ENCODE data around the gene SPOUT1. TPM values are rescaled to one million over a fixed set of nuclear protein-coding genes. Genes with fewer than 3 reads are reported as not detected.
"Not testable (repeated sequence)": the region's sequence is repeated elsewhere in the genome, so short reads cannot be mapped to it uniquely, and the experiment has no call there.

The SPOUT1 gene
- total RNA-seq, 1 experiment from 2014 or later = 70.4 TPM

DNA sequence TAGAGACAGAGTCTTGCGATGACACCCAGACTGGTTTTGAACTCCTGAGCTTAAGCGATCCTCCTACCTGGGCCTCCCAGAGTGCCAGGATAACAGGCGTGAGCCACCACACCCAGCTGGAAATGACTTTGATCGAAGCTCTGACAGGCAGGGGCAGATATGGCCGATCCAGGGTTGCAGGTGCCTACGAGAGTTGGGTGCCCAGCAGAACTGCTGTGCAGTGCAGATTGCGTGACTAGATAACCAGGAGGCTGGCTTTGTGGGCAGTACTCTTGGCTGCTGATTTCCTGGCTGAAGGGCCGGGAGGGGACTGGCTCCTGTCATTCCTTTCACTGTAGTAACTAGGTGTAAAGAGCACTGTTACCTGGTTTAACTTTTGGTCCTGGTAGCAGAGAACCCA, 30.7 kb downstream of the SPOUT1 start:
- no peaks in the 10 kb centered on the region for H3K9me2 ChIP-seq (ENCODE audit: insufficient read depth)
- no peak for DNase-seq (ENCODE audit: low read depth, low spot score)
- H3K4me2 ChIP-seq (ENCODE audit: low read length) = no peak overlapping the region
- ChIA-PET POLR2A (no interaction called here), RAD21 (ENCODE audit: low non-redundant PET in 1 of 2, low total read pairs in 2 of 2, uncharacterized antibody in 2 of 2, unreplicated experiment in 2 of 2) (no interaction called here), CTCF (no interaction called here)
- BruUV-seq (replicated peaks) = no TSS peak
- no peaks in the 10 kb centered on the region for H4K20me1 ChIP-seq (ENCODE audit: insufficient read depth)
- H3K27me3 ChIP-seq (ENCODE audit: insufficient read depth, low read length) = no peaks in the 10 kb centered on the region
- peaks cover 21 to 26% of the 10 kb centered on the region in 2 experiments; a peak in 3 of 4 replicates for H3K36me3 ChIP-seq (ENCODE audit: control insufficient read depth in 1 of 2, insufficient read depth in 2 of 2, low read length in 2 of 2)
- no peak overlapping the region for H2AFZ ChIP-seq (ENCODE audit: low read depth, low read length, poor library complexity, severe bottlenecking)
- intact Hi-C loops (cut with micrococcal nuclease) = no loop called here
- no peaks in the 10 kb centered on the region for H3K9me3 ChIP-seq (ENCODE audit: control insufficient read depth in 1 of 2, insufficient read depth in 1 of 2, low read depth in 1 of 2, low read length in 2 of 2)
- no peak overlapping the region for H3K4me3 ChIP-seq (replicated peaks in 1 of 2; ENCODE audit: low read depth in 1 of 2, low read length in 2 of 2)
- H3K9ac ChIP-seq (ENCODE audit: low read length) = no peak overlapping the region
- TF ChIP-seq JUND (IDR thresholded peaks at IDR 0.05) (no peak), EGR1 (IDR thresholded peaks at IDR 0.05; ENCODE audit: low read depth) (no peak), SP1 (IDR thresholded peaks at IDR 0.05; ENCODE audit: low read depth) (no peak), TCF7L2 (IDR thresholded peaks at IDR 0.05; ENCODE audit: borderline replicate concordance, extremely low read depth, insufficient read depth, insufficient read length) (no peak)
- TF ChIP-seq, protein P1, sequence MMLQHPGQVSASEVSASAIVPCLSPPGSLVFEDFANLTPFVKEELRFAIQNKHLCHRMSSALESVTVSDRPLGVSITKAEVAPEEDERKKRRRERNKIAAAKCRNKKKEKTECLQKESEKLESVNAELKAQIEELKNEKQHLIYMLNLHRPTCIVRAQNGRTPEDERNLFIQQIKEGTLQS (IDR thresholded peaks at IDR 0.05) = no peak
- no peak overlapping the region for H3K27ac ChIP-seq (ENCODE audit: low read depth, low read length)
- no peaks in the 10 kb centered on the region for H3K79me2 ChIP-seq (ENCODE audit: insufficient read depth, low read length)
- no peak for ATAC-seq
- H3K4me1 ChIP-seq (ENCODE audit: control insufficient read depth in 1 of 2, insufficient read depth in 2 of 2, low read length in 2 of 2) = no peaks in the 10 kb centered on the region

DNA sequence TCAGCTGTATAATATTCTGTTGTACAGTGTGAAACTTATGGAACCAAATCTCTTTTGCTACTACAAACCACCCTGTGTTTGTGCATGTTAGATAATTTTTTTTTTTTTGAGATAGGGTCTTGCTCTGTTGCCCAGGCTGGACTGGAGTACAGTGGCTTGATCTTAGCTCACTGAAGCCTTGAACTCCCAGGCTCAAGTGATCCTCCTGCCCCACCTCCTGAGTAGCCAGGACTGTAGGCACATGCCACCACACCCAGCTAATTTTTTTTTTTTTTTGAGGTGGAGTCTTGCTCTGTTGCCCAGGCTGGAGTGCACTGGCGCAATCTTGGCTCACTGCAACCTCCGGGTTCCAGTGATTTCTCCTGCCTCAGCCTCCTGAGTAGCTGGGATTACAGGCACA, 34.6 kb downstream of the SPOUT1 start:
- BruUV-seq (replicated peaks); H2AFZ ChIP-seq (ENCODE audit: low read depth, low read length, poor library complexity, severe bottlenecking); H3K9me2 ChIP-seq (ENCODE audit: insufficient read depth); POLR2A ChIA-PET; H3K27me3 ChIP-seq (ENCODE audit: insufficient read depth, low read length); H4K20me1 ChIP-seq (ENCODE audit: insufficient read depth); H3K4me2 ChIP-seq (ENCODE audit: low read length); intact Hi-C loops (cut with micrococcal nuclease); H3K9me3 ChIP-seq (ENCODE audit: control insufficient read depth in 1 of 2, insufficient read depth in 1 of 2, low read depth in 1 of 2, low read length in 2 of 2); H3K4me3 ChIP-seq (replicated peaks in 1 of 2; ENCODE audit: low read depth in 1 of 2, low read length in 2 of 2); H3K79me2 ChIP-seq (ENCODE audit: insufficient read depth, low read length); DNase-seq (ENCODE audit: low read depth, low spot score); H3K9ac ChIP-seq (ENCODE audit: low read length); H3K27ac ChIP-seq (ENCODE audit: low read depth, low read length); ATAC-seq; RAD21 ChIA-PET (ENCODE audit: low non-redundant PET in 1 of 2, low total read pairs in 2 of 2, uncharacterized antibody in 2 of 2, unreplicated experiment in 2 of 2); H3K4me1 ChIP-seq (ENCODE audit: control insufficient read depth in 1 of 2, insufficient read depth in 2 of 2, low read length in 2 of 2); CTCF ChIA-PET: not testable (repeated sequence)
- peaks cover 18 to 30% of the 10 kb centered on the region in 2 experiments; a peak in 3 of 4 replicates for H3K36me3 ChIP-seq (ENCODE audit: control insufficient read depth in 1 of 2, insufficient read depth in 2 of 2, low read length in 2 of 2)

Data from HCT116 (cell line).